ENCODE data around the gene VAV1.

DNA sequence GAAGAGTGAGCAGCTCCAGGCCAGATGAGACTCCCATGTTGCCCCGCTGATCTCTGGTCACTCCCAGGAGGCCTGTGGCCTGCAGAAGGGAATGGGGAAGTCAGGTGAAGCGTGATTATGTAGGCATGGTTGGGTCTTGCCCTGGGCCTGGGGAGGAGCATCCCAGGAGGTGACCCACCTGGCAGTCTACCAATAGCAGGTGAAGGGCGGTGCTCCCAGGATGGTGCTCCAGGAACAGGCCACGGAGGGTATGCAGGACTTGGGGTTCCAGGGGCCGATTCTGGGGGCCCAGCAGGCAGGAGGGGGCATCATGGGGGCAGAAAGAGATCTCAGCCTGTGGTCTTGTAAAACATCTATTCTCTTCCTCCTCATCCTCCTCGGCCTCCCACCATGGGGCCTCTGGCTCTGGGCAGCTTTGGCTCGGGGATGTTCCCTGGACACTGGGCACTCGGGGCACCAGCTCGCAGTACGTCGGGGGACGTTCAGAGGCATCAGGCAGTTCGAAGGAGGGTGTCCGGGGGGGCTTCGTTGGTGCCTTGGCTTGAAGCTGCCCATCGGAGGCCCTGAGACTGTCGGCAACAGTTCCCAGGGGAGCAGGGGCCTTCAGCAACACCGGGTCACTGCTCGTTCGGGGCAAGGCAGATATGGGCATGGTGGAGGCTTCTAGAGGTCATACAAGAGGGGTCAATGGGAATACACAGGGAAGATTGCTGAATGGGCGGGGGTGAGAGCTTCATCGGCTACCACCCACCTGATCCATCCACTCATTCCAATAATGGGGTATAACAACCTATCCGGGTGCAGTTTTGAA, 17.6 kb upstream of the VAV1 start:
- TF ChIP-seq CTCF (IDR thresholded peaks at IDR 0.05) (no peak), POLR2A (IDR thresholded peaks at IDR 0.05) (no peak)

Measured in thyroid gland (tissue), 4 donors.